Dedifferentiated amniotic fluid mesenchymal stem cell (primary cell): ENCODE data around the gene GPR146.

Source experiments
- DNase-seq: peaks from one replicate; pipeline ENCODE4 v3.0.0-alpha.2; 2016; ENCODE audit errors: extremely low spot score

The GPR146 gene

GRCh38 chr7:1092806-1093501 is 48.6 kb downstream of the GPR146 start:
- DNase-seq = no peak

- DNase-seq = no peak
Observed at GRCh38 chr7:1093502-1093843, 49.1 kb downstream of the GPR146 start.

- no peak for DNase-seq
Observed at GRCh38 chr7:1093916-1094508, 49.7 kb downstream of the GPR146 start.

GRCh38 chr7:1094870-1095269 is 50.5 kb downstream of the GPR146 start:
- DNase-seq = no peak

GRCh38 chr7:1095621-1096155 is 51.3 kb downstream of the GPR146 start:
- DNase-seq = no peak

GRCh38 chr7:1096156-1097119 is 52.1 kb downstream of the GPR146 start:
- no peak for DNase-seq

GRCh38 chr7:1097120-1097504 is 52.8 kb downstream of the GPR146 start:
- DNase-seq = no peak

- DNase-seq = no peak
Observed at GRCh38 chr7:1098243-1099153, 54.2 kb downstream of the GPR146 start.

GRCh38 chr7:1099154-1099542 is 54.8 kb downstream of the GPR146 start:
- no peak for DNase-seq

- no peak for DNase-seq
Observed at GRCh38 chr7:1099637-1100036, 55.3 kb downstream of the GPR146 start.

- no peak for DNase-seq
Observed at GRCh38 chr7:1100386-1100785, 56.0 kb downstream of the GPR146 start.

- no peak for DNase-seq
Observed at GRCh38 chr7:1100834-1101562, 56.7 kb downstream of the GPR146 start.

GRCh38 chr7:1101563-1102431 is 57.5 kb downstream of the GPR146 start:
- DNase-seq = no peak

GRCh38 chr7:1103009-1103788 is 58.9 kb downstream of the GPR146 start:
- no peak for DNase-seq

GRCh38 chr7:1103789-1104515 is 59.6 kb downstream of the GPR146 start:
- DNase-seq = no peak

GRCh38 chr7:1104516-1105179 is 60.3 kb downstream of the GPR146 start:
- no peak for DNase-seq

GRCh38 chr7:1105189-1105588 is 60.8 kb downstream of the GPR146 start:
- DNase-seq = no peak
